ENCODE measurements around the gene CDH4. TPM values are rescaled to one million over a fixed set of nuclear protein-coding genes. Genes with fewer than 3 reads are reported as not detected.

CDH4 gene
- total RNA-seq, 1 experiment from 2014 or later: not detected

DNA sequence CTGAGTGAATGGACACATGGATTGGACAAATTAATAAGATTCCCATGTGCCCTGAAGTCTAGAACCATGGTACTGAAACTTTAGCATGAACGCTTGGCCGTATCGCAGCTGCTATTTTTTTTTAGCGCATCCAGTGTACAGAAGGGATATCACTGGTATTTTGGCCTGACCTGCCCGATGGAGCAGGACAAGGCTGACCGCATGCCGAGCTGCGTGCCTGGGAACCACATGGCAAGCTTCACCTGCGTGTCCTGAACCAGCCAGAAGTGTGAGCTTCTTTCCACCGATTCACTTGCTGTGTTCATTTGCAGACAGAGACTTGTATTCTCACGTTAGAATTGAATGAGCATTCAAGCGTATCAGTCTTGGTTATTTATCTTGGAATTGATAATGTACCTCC is 145.7 kb downstream of the CDH4 start:
- Histone ChIP-seq H3K27ac (no peak overlapping the region), H3K27me3 (ENCODE audit: insufficient read depth, low read depth) (peaks cover 97% of the 10 kb centered on the region), H3K9me3 (ENCODE audit: insufficient read depth, low read depth) (no peaks in the 10 kb centered on the region), H3K36me3 (ENCODE audit: low read depth) (no peaks in the 10 kb centered on the region), H4K20me1 (ENCODE audit: insufficient read depth) (no peaks in the 10 kb centered on the region), H3F3A (ENCODE audit: insufficient read depth, low read depth) (no peaks in the 10 kb centered on the region), H3K9me2 (ENCODE audit: insufficient read depth) (no peaks in the 10 kb centered on the region), H3K4me3 (no peak overlapping the region), H3K79me2 (ENCODE audit: low read depth) (no peaks in the 10 kb centered on the region), H3K4me2 (no peak overlapping the region), H2AFZ (no peak overlapping the region), H3K4me1 (replicated peaks; ENCODE audit: insufficient read depth) (no peaks in the 10 kb centered on the region)
- intact Hi-C loops (cut with micrococcal nuclease; ENCODE audit: unreplicated experiment): no loop called here
- no peak for TF ChIP-seq EZH2 (IDR thresholded peaks at IDR 0.05; ENCODE audit: low read depth)
- DNase-seq: no peak
- ChIA-PET CTCF (no interaction called here), POLR2A (ENCODE audit: unreplicated experiment) (no interaction called here)
- BruUV-seq (replicated peaks): no TSS peak

DNA sequence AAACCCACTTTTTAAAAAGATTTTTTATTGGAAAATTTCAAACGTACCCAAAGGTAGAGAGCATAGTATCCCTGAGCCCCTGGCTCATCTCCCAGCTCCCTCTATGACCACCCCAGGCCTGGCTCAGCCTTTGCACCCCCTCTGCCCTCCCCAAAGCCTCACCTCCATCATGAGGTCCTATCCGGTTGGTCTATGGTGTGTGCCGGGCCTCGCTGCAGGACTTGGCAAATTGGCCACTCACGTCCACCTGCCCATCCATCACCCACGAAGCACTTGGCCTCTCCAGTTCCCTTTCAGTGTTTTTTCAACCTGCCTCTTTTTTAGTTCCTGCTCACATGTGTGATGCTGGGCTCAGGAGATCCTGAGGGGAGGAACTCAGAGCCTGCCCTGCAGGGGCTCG is 147.4 kb downstream of the CDH4 start:
- Histone ChIP-seq H3K4me1 (replicated peaks; ENCODE audit: insufficient read depth) (no peaks in the 10 kb centered on the region), H3K4me3 (no peak overlapping the region), H3K36me3 (ENCODE audit: low read depth) (no peaks in the 10 kb centered on the region), H3K4me2 (no peak overlapping the region), H3K9me2 (ENCODE audit: insufficient read depth) (no peaks in the 10 kb centered on the region), H3K79me2 (ENCODE audit: low read depth) (no peaks in the 10 kb centered on the region), H3F3A (ENCODE audit: insufficient read depth, low read depth) (no peaks in the 10 kb centered on the region), H3K27ac (no peak overlapping the region), H3K9me3 (ENCODE audit: insufficient read depth, low read depth) (no peaks in the 10 kb centered on the region), H3K27me3 (ENCODE audit: insufficient read depth, low read depth) (peaks cover 96% of the 10 kb centered on the region), H4K20me1 (ENCODE audit: insufficient read depth) (no peaks in the 10 kb centered on the region), H2AFZ (no peak overlapping the region)
- ChIA-PET CTCF (no interaction called here), POLR2A (ENCODE audit: unreplicated experiment) (no interaction called here)
- DNase-seq: no peak
- intact Hi-C loops (cut with micrococcal nuclease; ENCODE audit: unreplicated experiment): no loop called here
- TF ChIP-seq, protein P1, sequence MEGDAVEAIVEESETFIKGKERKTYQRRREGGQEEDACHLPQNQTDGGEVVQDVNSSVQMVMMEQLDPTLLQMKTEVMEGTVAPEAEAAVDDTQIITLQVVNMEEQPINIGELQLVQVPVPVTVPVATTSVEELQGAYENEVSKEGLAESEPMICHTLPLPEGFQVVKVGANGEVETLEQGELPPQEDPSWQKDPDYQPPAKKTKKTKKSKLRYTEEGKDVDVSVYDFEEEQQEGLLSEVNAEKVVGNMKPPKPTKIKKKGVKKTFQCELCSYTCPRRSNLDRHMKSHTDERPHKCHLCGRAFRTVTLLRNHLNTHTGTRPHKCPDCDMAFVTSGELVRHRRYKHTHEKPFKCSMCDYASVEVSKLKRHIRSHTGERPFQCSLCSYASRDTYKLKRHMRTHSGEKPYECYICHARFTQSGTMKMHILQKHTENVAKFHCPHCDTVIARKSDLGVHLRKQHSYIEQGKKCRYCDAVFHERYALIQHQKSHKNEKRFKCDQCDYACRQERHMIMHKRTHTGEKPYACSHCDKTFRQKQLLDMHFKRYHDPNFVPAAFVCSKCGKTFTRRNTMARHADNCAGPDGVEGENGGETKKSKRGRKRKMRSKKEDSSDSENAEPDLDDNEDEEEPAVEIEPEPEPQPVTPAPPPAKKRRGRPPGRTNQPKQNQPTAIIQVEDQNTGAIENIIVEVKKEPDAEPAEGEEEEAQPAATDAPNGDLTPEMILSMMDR (conservative IDR thresholded peaks at IDR 0.05): no peak
- no peak for TF ChIP-seq EZH2 (IDR thresholded peaks at IDR 0.05; ENCODE audit: low read depth)
- no TSS peak for BruUV-seq (replicated peaks)

DNA sequence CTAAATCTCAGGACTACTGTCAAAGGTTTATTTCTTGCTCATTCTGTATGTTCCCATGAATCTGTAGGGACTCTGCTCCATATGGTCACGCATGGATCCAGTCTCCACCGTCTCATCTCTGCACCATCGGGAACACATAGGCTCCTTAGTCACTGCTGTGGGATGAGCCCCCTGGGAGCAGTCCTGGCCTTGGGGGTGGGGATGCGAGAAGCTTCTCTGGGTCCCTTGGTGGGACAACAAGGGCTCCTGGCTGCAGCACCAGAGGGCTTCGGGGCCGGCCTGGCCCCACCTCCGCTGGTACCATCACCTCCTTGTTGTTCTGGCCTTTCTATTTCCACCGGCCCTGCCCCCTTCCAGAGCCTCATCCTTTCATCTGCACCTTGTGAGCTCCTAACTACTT is 148.4 kb downstream of the CDH4 start:
- H3K4me2 ChIP-seq: no peak overlapping the region
- no peak overlapping the region for H3K4me3 ChIP-seq
- H3K9me3 ChIP-seq (ENCODE audit: insufficient read depth, low read depth): no peaks in the 10 kb centered on the region
- H3F3A ChIP-seq (ENCODE audit: insufficient read depth, low read depth): no peaks in the 10 kb centered on the region
- ChIA-PET CTCF (no interaction called here), POLR2A (ENCODE audit: unreplicated experiment) (no interaction called here)
- no peak overlapping the region for H3K27ac ChIP-seq
- no peaks in the 10 kb centered on the region for H3K4me1 ChIP-seq (replicated peaks; ENCODE audit: insufficient read depth)
- H2AFZ ChIP-seq: no peak overlapping the region
- H4K20me1 ChIP-seq (ENCODE audit: insufficient read depth): no peaks in the 10 kb centered on the region
- H3K79me2 ChIP-seq (ENCODE audit: low read depth): no peaks in the 10 kb centered on the region
- H3K9me2 ChIP-seq (ENCODE audit: insufficient read depth): no peaks in the 10 kb centered on the region
- TF ChIP-seq, protein P1 (conservative IDR thresholded peaks at IDR 0.05): no peak
- TF ChIP-seq EZH2 (IDR thresholded peaks at IDR 0.05; ENCODE audit: low read depth): no peak
- H3K36me3 ChIP-seq (ENCODE audit: low read depth): no peaks in the 10 kb centered on the region
- no TSS peak for BruUV-seq (replicated peaks)
- peaks cover 95% of the 10 kb centered on the region for H3K27me3 ChIP-seq (ENCODE audit: insufficient read depth, low read depth)
- intact Hi-C loops (cut with micrococcal nuclease; ENCODE audit: unreplicated experiment): no loop called here
- no peak for DNase-seq

DNA sequence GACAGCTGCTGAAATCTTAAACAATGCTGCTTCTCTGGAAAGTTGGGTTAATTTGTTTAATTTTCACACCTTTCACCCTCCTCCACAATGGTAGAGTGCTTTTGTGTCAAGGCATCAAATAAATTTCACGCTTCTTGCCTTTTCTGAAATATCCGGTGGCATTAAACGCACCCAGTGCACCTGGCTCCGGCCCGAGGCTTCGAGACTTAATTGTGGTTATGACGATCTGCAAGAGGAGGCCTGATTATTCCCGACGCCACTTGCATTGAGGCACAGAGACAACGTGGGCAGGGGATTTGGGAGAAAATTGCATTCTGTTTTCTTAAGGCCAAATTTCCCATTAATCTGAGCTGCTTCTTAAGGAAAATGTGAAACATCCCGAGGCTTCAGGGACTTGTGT is 152.2 kb downstream of the CDH4 start:
- Histone ChIP-seq H4K20me1 (ENCODE audit: insufficient read depth) (no peaks in the 10 kb centered on the region), H3K79me2 (ENCODE audit: low read depth) (no peaks in the 10 kb centered on the region), H3K4me3 (no peak overlapping the region), H3K4me1 (replicated peaks; ENCODE audit: insufficient read depth) (no peaks in the 10 kb centered on the region), H3K27me3 (ENCODE audit: insufficient read depth, low read depth) (peaks cover 82% of the 10 kb centered on the region), H3K27ac (no peak overlapping the region), H3K9me3 (ENCODE audit: insufficient read depth, low read depth) (no peaks in the 10 kb centered on the region), H3K9me2 (ENCODE audit: insufficient read depth) (no peaks in the 10 kb centered on the region), H2AFZ (no peak overlapping the region), H3K36me3 (ENCODE audit: low read depth) (no peaks in the 10 kb centered on the region), H3F3A (ENCODE audit: insufficient read depth, low read depth) (no peaks in the 10 kb centered on the region), H3K4me2 (no peak overlapping the region)
- POLR2A ChIA-PET (ENCODE audit: unreplicated experiment): no interaction called here
- BruUV-seq (replicated peaks): no TSS peak
- no peak for DNase-seq
- CTCF ChIA-PET: no interaction called here
- intact Hi-C loops (cut with micrococcal nuclease; ENCODE audit: unreplicated experiment): no loop called here
- TF ChIP-seq, protein P1 (conservative IDR thresholded peaks at IDR 0.05): no peak
- no peak for TF ChIP-seq EZH2 (IDR thresholded peaks at IDR 0.05; ENCODE audit: low read depth)
